ENCODE data around the gene ACOXL. TPM values are rescaled to one million over a fixed set of nuclear protein-coding genes. Genes with fewer than 3 reads are reported as not detected.

The ACOXL gene
- total and polyA plus RNA-seq, 2 of the 8 experiments (the other 6 are each of a cell fraction or from before 2014, with no cell fraction given) = 11.4 to 20.6 TPM

GRCh38 chr2:110766291-110766690 is 33.9 kb downstream of the ACOXL start:
- FAIRE-seq = no peak
- no peaks in the 10 kb centered on the region for H3K27me3 ChIP-seq (replicated peaks in 1 of 4; ENCODE audit: control insufficient read depth in 3 of 4, extremely low read depth in 1 of 4, insufficient read depth in 3 of 4, low read length in 3 of 4)
- no peak overlapping the region for H3K9ac ChIP-seq (replicated peaks in 1 of 4; ENCODE audit: extremely low read depth in 1 of 4, low read depth in 3 of 4, low read length in 3 of 4)
- H4K91ac ChIP-seq (replicated peaks; ENCODE audit: insufficient read length, low read length) = no peak overlapping the region
- H3K23ac ChIP-seq (ENCODE audit: insufficient read length) = no peak overlapping the region
- H3K9me3 ChIP-seq (ENCODE audit: insufficient read depth in 2 of 2, low read depth in 1 of 2, low read length in 1 of 2) = peaks cover 0 to 6% of the 10 kb centered on the region in 2 experiments; a peak in 1 of 4 replicates
- H2BK20ac ChIP-seq (ENCODE audit: low read length) = no peak overlapping the region
- H3K23me2 ChIP-seq (ENCODE audit: low read depth, low read length) = no peaks in the 10 kb centered on the region; the same call in 1 of the 2 replicates
- no peak overlapping the region for H3K14ac ChIP-seq (ENCODE audit: insufficient read length)
- no peak overlapping the region for H2BK15ac ChIP-seq (ENCODE audit: low read length)
- no peak overlapping the region for H2BK5ac ChIP-seq (ENCODE audit: low read depth, low read length)
- H2BK12ac ChIP-seq (ENCODE audit: low read depth, low read length) = 0 out of 2 replicates have a peak overlapping the region, but pooled peaks have one; percentile 1
- no peak overlapping the region for H3K4me3 ChIP-seq (ENCODE audit: extremely low read depth in 1 of 4, insufficient read depth in 2 of 4, low read depth in 3 of 4, low read length in 4 of 4)
- no peak overlapping the region for H3K27ac ChIP-seq (ENCODE audit: low read depth, low read length)
- H3K79me2 ChIP-seq (ENCODE audit: control insufficient read depth in 1 of 2, insufficient read depth in 2 of 2, low read length in 2 of 2) = peaks cover 0 to 46% of the 10 kb centered on the region in 2 experiments; a peak in 2 of 4 replicates
- no peak overlapping the region for H3K56ac ChIP-seq (replicated peaks; ENCODE audit: insufficient read length, low read depth, low read length)
- 90% methylated on average over 3 of the region's 3 CpGs; no CpG with 5 or more reads in 1 of the 2 experiments for WGBS, 2 experiments (ENCODE audit: extremely low coverage in 1 of 2, insufficient coverage in 1 of 2, insufficient read length in 1 of 2, insufficient replicate concordance in 2 of 2, low coverage in 1 of 2, low lambda C conversion rate in 2 of 2, missing lambda C conversion rate in 1 of 2)
- ChIA-PET POLR2A (ENCODE audit: partially characterized antibody) (interaction anchor here (1.2 kb wide), 1 partner anchor 88 kb away, joined by 3 read pairs; the partner anchor contains the start of gene BUB1), CTCF (ENCODE audit: partially characterized antibody) (interaction anchor here (0.6 to 4.1 kb wide), 2 partner anchors 11 to 97 kb away, joined by 3 to 28 read pairs; no protein-coding TSS in a partner anchor)
- H3K36me3 ChIP-seq (ENCODE audit: control insufficient read depth in 2 of 4, insufficient read depth in 4 of 4, low read length in 3 of 4) = no peaks in the 10 kb centered on the region; a peak in 1 of 8 replicates
- H4K20me1 ChIP-seq (replicated peaks in 1 of 2; ENCODE audit: control insufficient read depth in 1 of 2, insufficient read depth in 2 of 2, low read length in 2 of 2) = peaks cover 0 to 2% of the 10 kb centered on the region in 2 experiments
- H3K4me1 ChIP-seq (replicated peaks in 1 of 4; ENCODE audit: control insufficient read depth in 3 of 4, insufficient read depth in 4 of 4, low read length in 3 of 4) = peaks cover 1 to 27% (median 14%) of the 10 kb centered on the region in 4 experiments; a peak in 6 of 7 replicates
- no peak overlapping the region for H3K4ac ChIP-seq (replicated peaks; ENCODE audit: insufficient read length, low read depth, low read length)
- DNase-seq (ENCODE audit: low read depth in 1 of 2, low spot score in 2 of 2) = no peak
- no peak overlapping the region for H3K18ac ChIP-seq (ENCODE audit: extremely low read depth, low read length)
- no peak overlapping the region for H4K5ac ChIP-seq (ENCODE audit: insufficient read length, low read depth, low read length)
- no peak overlapping the region for H2AFZ ChIP-seq (ENCODE audit: low read length)
- H3K4me2 ChIP-seq (ENCODE audit: insufficient read depth in 1 of 2, low read depth in 2 of 2, low read length in 2 of 2) = no peak overlapping the region
- no peak overlapping the region for H2BK120ac ChIP-seq (replicated peaks; ENCODE audit: low read depth, low read length)
- no peak overlapping the region for H4K8ac ChIP-seq (ENCODE audit: extremely low read depth, insufficient read depth, low read length)
- H3K79me1 ChIP-seq (ENCODE audit: low read depth, low read length) = no peaks in the 10 kb centered on the region
- no peak overlapping the region for H2AK5ac ChIP-seq (ENCODE audit: low read depth, low read length)
- TF ChIP-seq CREB1 (IDR thresholded peaks at IDR 0.05) (no peak), ATF2 (IDR thresholded peaks at IDR 0.05; ENCODE audit: low read length) (no peak)
